Type B pancreatic cell (in vitro differentiated cells): ENCODE results near the gene STX10. TPM values are rescaled to one million over a fixed set of nuclear protein-coding genes. Genes with fewer than 3 reads are reported as not detected.

Experiments
- DNase-seq: peaks from one replicate; pipeline ENCODE4 v3.0.0; 2021; ENCODE audit warnings: mixed read lengths; ENCODE audit not compliant: unreplicated experiment; ENCODE audit errors: extremely low spot score
- H3K27ac Mint-ChIP-seq: 2 replicates; pipeline ENCODE4 v1.8.0; 2021; ENCODE audit warnings: mild to moderate bottlenecking, mixed read lengths
- H3K27me3 Mint-ChIP-seq: 2 replicates; pipeline ENCODE4 v1.8.0; 2021; ENCODE audit warnings: mixed read lengths
- H3K36me3 Mint-ChIP-seq: 2 replicates; pipeline ENCODE4 v1.8.0; 2021; ENCODE audit warnings: mixed read lengths
- H3K4me1 Mint-ChIP-seq: one replicate; pipeline ENCODE4 v1.8.0; 2021; ENCODE audit warnings: mixed read lengths; ENCODE audit not compliant: unreplicated experiment
- H3K4me3 Mint-ChIP-seq: 2 replicates; pipeline ENCODE4 v1.8.0; 2021; ENCODE audit warnings: mild to moderate bottlenecking, mixed read lengths
- H3K9me3 Mint-ChIP-seq: 2 replicates; pipeline ENCODE4 v1.8.0; 2021; ENCODE audit warnings: mixed read lengths
- total RNA-seq: library from RNA; stranded (reverse); gene quantifications from 2 replicates; pipeline ENCODE4 v1.2.1, GENCODE V29; 2021; ENCODE audit warnings: low replicate concordance
- TF ChIP-seq, protein P1 (sequence below): fragments of 200-600 bp; sonication (generic); conservative IDR thresholded peaks from 2 replicates; pipeline ENCODE4 v1.5.0; 2021; ENCODE audit warnings: antibody characterized with exemption, mild to moderate bottlenecking

STX10 gene
- total RNA-seq, 1 donor from 2014 or later = 45.2 TPM

DNA sequence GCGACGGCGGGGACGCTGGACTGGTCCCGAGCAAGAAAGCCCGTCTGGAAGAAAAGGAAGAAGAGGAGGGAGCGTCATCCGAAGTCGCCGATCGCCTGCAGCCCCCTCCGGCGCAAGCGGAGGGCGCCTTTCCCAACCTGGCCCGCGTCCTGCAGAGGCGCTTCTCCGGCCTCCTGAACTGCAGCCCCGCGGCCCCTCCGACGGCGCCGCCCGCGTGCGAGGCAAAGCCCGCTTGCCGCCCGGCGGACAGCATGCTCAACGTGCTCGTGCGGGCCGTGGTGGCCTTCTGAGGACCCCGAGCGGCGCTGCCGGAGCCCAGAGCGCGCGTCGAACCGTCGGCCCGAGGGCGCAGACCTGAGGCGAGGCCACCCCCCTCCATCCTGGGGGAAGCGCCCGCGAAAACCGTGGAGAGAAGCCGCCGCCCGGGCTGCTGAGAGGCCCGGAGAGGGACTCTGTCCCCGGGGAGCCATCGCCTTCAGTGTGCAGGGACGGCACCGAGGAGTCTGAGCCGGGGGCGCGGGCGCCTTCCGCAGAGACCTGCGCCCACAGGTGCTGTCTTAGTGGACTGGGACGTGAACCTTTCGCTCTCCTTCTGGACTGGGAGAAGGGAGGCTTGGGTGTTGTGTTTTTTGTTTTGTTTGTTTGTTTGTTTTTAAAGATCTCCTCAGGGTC lies 3.5 kb upstream of the STX10 start:
- TF ChIP-seq, protein P1, sequence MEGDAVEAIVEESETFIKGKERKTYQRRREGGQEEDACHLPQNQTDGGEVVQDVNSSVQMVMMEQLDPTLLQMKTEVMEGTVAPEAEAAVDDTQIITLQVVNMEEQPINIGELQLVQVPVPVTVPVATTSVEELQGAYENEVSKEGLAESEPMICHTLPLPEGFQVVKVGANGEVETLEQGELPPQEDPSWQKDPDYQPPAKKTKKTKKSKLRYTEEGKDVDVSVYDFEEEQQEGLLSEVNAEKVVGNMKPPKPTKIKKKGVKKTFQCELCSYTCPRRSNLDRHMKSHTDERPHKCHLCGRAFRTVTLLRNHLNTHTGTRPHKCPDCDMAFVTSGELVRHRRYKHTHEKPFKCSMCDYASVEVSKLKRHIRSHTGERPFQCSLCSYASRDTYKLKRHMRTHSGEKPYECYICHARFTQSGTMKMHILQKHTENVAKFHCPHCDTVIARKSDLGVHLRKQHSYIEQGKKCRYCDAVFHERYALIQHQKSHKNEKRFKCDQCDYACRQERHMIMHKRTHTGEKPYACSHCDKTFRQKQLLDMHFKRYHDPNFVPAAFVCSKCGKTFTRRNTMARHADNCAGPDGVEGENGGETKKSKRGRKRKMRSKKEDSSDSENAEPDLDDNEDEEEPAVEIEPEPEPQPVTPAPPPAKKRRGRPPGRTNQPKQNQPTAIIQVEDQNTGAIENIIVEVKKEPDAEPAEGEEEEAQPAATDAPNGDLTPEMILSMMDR = no peak
- Mint-ChIP-seq H3K27ac (peak overlapping the region; percentile 100), H3K4me1 (peaks cover 18% of the 10 kb centered on the region), H3K36me3 (peaks cover 20% of the 10 kb centered on the region), H3K27me3 (peaks cover 25% of the 10 kb centered on the region), H3K9me3 (no peaks in the 10 kb centered on the region), H3K4me3 (peak overlapping the region; percentile 99)
- DNase-seq = no peak

DNA sequence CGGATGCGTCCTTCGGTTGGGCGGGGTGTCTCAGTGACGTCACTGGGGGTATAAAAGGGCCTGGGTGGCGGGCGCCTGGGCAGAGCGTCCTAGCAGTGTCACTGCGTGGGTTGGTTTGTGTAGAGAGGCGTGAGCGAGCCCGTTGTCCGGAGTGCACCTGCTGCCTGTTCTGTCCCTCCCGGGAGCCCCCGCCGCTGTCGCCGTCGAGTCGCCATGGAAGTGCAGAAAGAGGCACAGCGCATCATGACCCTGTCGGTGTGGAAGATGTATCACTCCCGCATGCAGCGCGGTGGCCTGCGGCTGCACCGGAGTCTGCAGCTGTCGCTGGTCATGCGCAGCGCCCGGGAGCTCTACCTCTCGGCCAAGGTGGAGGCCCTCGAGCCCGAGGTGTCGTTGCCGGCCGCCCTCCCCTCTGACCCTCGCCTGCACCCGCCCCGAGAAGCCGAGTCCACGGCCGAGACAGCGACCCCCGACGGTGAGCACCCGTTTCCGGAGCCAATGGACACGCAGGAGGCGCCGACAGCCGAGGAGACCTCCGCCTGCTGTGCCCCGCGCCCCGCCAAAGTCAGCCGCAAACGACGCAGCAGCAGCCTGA lies 2.9 kb upstream of the STX10 start:
- H3K36me3 Mint-ChIP-seq = peaks cover 20% of the 10 kb centered on the region
- peaks cover 21% of the 10 kb centered on the region for H3K4me1 Mint-ChIP-seq
- TF ChIP-seq, protein P1 = peak; percentile 31
- H3K27ac Mint-ChIP-seq = peak overlapping the region; percentile 100
- peak; percentile 95 for DNase-seq
- no peaks in the 10 kb centered on the region for H3K9me3 Mint-ChIP-seq
- H3K4me3 Mint-ChIP-seq = peak overlapping the region; percentile 99
- H3K27me3 Mint-ChIP-seq = peaks cover 25% of the 10 kb centered on the region

DNA sequence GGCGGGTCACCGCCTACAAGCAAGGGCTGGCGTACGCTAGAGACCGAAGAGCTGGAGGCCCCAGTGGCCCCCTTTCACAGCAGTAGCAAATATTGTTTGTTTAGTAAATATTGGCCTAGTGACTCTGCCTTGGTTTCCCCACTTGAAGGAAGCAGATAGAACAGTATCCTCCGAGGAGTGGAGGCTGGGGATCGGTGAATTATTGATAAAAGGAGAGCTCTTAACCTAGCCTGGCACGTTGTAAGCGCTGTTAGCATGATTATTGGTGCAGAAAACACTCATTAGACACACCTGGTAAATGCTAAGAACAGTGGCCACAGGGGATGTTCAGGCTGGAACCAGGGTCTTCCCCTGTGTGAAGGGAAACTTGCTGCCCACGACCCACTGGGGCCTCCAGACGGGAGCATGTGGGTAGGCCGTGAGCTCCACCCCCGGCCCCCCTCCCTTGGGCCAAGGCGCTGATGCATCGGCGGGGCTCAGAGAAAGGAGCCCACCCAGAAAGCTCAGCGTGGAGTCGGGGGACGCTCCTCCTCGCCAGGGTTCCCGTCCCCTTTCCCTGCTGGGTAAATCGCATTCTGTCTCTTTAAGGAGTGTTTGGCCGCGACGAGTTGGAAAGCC lies 2.3 kb upstream of the STX10 start:
- peak overlapping the region; percentile 100 for H3K27ac Mint-ChIP-seq
- H3K27me3 Mint-ChIP-seq = peaks cover 25% of the 10 kb centered on the region
- TF ChIP-seq, protein P1 = no peak
- H3K36me3 Mint-ChIP-seq = peaks cover 20% of the 10 kb centered on the region
- DNase-seq = no peak
- H3K9me3 Mint-ChIP-seq = no peaks in the 10 kb centered on the region
- H3K4me1 Mint-ChIP-seq = peaks cover 21% of the 10 kb centered on the region
- H3K4me3 Mint-ChIP-seq = peak overlapping the region; percentile 99

DNA sequence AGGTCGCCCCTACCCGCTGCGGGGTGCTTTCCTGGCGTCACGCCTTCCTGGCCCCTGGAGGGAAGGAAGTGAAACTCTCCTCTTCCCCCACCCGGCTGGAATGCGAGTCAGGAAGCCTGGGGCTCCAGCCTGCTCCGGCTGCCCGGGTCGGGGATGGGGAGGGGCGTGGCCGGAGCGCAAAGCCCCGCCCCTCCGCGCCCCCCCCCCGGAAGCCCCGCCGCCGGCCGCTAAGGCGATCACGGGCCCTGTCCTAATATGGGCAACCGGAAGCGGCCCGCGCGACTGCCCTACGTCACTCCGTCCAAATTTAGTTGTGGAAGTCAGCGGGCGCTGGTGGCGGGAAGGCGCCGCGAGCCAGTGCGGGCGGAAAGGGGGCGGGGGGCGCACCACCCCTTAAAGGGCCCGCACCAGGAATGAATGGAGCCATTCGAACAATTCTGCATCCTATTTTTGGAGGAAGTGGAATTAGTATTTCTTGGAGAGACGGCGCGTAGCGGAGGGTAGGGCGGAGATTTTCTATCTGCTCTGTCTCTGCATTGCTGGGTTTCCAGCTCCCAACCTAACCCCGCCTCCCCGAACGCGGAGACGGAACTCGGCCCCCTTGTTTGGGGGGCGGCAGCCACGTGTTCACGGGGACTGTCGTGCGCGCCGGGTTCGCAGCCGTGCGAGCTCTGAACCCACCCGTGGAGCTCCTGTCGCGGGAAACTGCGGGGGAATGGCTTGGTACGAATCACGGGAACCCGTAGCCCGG lies 1.6 kb upstream of the STX10 start:
- H3K36me3 Mint-ChIP-seq = peaks cover 20% of the 10 kb centered on the region
- H3K4me1 Mint-ChIP-seq = peaks cover 21% of the 10 kb centered on the region
- peak; percentile 98 for DNase-seq
- TF ChIP-seq, protein P1 = no peak
- peak overlapping the region; percentile 99 for H3K4me3 Mint-ChIP-seq
- H3K9me3 Mint-ChIP-seq = no peaks in the 10 kb centered on the region
- peaks cover 25% of the 10 kb centered on the region for H3K27me3 Mint-ChIP-seq
- H3K27ac Mint-ChIP-seq = peak overlapping the region; percentile 100

DNA sequence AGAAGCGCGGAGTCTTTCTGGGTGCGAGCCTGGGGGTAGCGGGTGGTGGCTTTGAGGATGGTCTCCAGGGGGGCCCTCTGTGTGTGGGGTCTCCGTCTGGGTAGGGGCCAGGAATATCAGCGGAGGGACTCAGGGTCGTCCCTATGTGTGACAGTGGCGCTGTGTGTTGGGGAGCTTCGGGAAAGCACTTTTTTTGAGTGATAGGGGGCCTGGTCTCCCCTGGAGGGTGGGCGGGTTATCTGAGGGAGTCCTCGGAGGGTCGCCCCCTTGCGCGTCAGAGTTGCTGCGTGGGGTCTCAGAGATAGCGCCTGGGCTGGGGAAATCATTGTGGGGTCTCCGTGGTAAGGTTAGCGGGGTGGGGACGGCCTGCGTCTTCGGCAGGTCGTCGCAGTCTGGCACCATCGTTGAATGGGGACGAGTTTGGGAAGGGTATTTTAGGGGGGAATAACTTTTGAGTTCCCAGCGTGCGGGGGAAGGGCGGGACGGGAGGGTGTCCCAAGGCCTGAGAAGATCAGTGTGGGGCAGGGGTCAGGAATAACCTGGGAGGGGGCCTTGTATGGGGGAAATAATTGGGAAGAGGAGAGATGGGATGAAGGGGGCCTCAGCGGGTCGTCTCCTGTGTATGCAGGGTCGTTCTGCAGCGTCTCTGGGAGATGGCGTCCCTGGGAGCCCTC lies 893 bp upstream of the STX10 start:
- Mint-ChIP-seq H3K27me3 (peaks cover 25% of the 10 kb centered on the region), H3K36me3 (peaks cover 20% of the 10 kb centered on the region), H3K4me1 (peaks cover 21% of the 10 kb centered on the region), H3K4me3 (peak overlapping the region; percentile 99), H3K9me3 (no peaks in the 10 kb centered on the region), H3K27ac (peak overlapping the region; percentile 100)
- DNase-seq = no peak
- TF ChIP-seq, protein P1 = no peak
